ENCODE results near the gene KASH5.

- TF ChIP-seq REST (IDR thresholded peaks at IDR 0.05; ENCODE audit: unreplicated experiment) (no peak), CTCF (conservative IDR thresholded peaks at IDR 0.05; ENCODE audit: low read depth in 2 of 2) (no peak)
These were observed at the start of gene KASH5 for GRCh38 chr19:49387936-49388372.

All from GM23338 (cell line).